HG03469 (cell line): ENCODE data around the gene AKAP12.
"Not testable (repeated sequence)": the region's sequence is repeated elsewhere in the genome, so short reads cannot be mapped to it uniquely, and the experiment has no call there.

ENCODE experiments used
- ATAC-seq: cut with Tn5 transposase; IDR thresholded peaks from one replicate; pipeline ENCODE4 v1.9.1; 2021; ENCODE audit warnings: mild to moderate bottlenecking, moderate library complexity, moderate number of reproducible peaks; ENCODE audit not compliant: unreplicated experiment

AKAP12 gene

GRCh38 chr6:151374036-151374683 is 134.4 kb downstream of the AKAP12 start:
- no peak for ATAC-seq

GRCh38 chr6:151375833-151376232 is 136.1 kb downstream of the AKAP12 start:
- no peak for ATAC-seq

- ATAC-seq = peak; percentile 40
Measured at GRCh38 chr6:151376440-151376839, 136.7 kb downstream of the AKAP12 start.

- no peak for ATAC-seq
Measured at GRCh38 chr6:151377095-151377494, 137.3 kb downstream of the AKAP12 start.

GRCh38 chr6:151379933-151380847 is 140.4 kb downstream of the AKAP12 start:
- peak; percentile 30 for ATAC-seq

- ATAC-seq = no peak
Measured at GRCh38 chr6:151380848-151381205, 141.1 kb downstream of the AKAP12 start.

DNA sequence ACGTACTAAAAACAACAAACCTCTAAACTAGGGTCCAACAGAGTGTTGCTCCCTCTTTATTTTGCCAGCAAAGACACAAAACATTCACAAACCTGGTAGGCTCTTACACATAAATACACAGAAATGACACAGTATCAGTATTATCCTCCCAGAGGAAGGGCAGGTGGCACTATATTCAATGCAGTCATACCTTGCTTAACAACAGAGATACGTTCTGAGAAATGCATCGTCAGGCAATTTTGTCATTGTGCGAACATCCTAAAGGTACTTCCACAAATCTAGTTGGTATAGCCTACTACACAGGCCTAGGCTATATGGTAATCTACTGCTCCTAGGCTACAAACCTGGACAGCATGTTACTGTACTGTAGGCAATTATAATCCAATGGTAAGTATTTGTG is 142.0 kb downstream of the AKAP12 start:
- no peak for ATAC-seq

DNA sequence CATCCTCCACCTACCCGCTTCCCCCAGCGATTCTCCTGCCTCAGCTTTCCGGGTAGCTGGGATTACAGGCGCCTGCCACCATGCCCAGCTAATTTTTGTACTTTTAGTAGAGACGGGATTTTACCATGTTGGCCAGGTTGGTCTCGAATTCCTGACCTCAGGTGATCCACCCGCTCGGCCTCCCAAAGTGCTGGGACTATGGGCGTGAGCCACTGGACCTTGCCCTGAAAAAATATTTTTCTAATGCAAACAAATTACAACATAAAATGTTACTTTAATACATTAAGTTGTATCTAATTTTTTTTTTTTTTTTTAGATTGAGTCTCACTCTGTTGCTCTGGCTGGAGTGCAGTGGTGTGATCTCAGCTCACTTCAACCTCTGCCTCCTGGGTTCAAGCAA is 142.9 kb downstream of the AKAP12 start:
- ATAC-seq = not testable (repeated sequence)

DNA sequence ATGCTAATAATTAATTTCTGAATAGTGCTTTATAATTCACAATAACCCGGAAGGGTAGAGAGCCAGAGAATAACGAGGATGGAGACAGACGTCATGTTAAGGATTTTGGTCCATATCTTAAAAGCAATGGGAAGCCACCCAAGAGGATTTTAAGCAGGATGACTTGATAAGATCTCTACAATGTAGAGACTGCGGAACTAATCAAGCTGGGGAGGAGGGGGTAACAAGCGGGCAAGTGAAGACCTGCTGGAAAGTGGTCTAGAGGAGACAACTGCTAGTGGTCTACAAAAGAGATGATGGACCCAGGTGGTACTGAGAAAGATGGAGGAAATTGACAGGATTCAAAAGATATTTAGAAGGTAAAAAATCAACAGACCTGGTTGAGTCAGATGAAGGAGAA is 144.4 kb downstream of the AKAP12 start:
- ATAC-seq = no peak

GRCh38 chr6:151385177-151385576 is 145.4 kb downstream of the AKAP12 start:
- ATAC-seq = no peak

GRCh38 chr6:151387175-151387970 is 147.6 kb downstream of the AKAP12 start:
- no peak for ATAC-seq

GRCh38 chr6:151388236-151388635 is 148.5 kb downstream of the AKAP12 start:
- ATAC-seq = no peak

DNA sequence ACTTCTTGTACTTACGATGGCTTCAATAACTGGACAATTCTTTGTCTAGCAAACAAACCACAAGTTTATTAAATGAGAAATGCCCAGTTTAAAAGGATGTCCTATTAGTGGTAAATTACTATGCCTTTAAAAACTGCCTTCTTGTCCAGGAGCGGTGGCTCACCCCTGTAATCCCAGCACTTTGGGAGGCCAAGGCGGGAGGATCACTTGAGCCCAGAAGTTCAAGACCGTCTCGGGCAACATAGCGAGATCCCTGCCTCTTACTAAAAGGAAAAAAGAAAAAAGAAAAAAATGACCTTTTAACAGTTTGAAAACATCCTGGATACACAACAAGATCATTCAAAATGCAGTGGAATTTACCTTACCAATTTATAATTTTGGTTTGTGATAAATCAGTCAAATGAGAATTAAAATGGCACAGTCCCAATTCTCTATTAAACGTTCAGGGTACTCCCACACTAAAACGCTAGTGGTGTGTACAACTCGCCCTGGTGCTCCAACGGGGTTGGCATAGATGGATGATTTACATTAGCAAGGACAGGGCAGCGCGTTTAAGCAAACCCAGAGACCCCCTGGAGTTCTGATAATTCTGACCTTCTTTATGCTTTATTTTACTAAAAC is 149.3 kb downstream of the AKAP12 start:
- no peak for ATAC-seq

GRCh38 chr6:151389618-151390275 is 150.0 kb downstream of the AKAP12 start:
- peak; percentile 40 for ATAC-seq

DNA sequence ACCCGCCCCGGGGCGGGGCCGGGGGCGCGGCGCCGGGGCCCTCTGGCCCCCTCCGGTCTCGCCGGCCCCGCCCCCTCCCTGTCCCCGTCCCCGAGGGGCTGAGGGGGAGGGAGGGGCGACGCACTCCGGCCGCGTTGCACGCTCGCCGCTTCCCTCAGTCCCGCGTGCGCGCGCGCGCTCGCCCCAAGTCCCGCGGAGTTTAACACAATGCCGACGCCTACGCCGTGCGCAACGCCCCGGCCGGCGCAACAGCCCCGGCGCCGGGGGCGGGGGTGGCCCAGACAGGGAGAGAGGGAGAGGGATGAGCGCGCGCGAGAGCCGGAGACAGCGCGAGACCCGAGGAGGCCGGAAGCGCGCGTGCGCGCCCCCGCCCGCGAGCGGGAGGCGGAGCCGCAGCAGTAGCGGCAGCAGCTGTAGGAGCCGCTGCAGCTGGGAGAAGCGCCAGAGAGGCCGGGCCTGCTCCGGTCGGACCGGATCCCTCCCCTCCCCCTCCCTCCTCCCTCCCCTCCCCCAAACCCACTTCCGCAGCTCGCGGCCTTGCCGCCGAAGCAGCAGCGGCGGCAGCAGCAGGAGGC is 150.6 kb downstream of the AKAP12 start:
- ATAC-seq = peak; percentile 81

DNA sequence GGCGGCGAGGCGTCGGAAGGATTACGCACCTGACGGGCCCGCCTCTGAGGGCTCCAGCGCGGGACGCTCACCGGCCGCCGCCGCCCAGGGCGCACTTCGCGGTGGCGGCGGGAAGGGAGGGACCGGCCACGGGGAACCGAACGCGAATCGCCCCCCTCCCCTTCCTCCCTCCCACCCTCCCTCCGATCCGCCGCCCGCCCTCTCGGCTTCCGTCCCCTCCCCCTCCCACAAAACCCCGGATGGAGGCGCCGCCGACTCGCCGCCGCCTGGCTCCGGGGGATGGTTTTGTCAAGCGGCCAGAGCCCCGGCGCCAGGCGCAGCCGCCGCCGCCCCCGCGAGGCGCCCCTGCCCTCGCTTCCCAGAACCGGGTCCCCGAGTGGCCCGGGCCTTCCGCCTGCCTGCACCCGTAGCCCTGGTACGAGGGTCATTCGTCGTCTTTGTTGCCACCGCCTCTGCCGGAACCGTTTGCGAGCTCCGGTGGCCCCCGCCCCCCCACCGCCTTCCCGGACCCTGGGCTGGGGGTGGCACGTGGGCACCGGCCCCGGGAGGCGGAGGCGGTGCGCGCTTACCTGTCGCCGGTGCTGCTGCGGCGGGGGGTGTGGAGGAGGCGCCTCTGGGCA is 151.2 kb downstream of the AKAP12 start:
- ATAC-seq = no peak

- ATAC-seq = no peak
Measured at GRCh38 chr6:151391471-151392413, 152.0 kb downstream of the AKAP12 start, which contains the start of gene ZBTB2. Gene ZBTB2 (minus strand): TSS chr6:151391559. CDS start chr6:151373637, 17,922 bp downstream.

DNA sequence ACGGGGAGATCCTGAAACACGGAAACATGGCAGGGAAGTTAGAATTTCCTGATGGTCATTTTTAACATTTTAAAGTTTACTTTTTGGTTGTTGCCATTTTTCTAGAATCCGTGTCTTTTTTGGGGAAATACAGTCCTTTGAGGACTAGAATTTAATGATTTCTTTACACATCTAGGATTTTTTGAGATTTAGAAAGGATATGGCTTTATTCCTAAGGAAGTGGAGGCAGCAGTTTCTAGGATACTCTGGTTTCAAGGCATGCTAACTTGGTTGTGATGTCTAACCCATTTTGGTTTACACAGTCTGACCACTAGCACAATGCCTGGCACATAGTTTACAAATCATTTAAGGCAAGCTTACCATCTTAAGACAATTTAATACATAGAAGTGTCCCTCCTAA is 152.7 kb downstream of the AKAP12 start:
- ATAC-seq = no peak
